NCI-H345 treated with DMSO at 0.1 percent for 48 hours (cell line): ENCODE results near the gene GSS.

Source experiments
- DNase-seq: peaks from one replicate; lab custom pipeline; 2025; ENCODE audit not compliant: unreplicated experiment; lab: John Stamatoyannopoulos, UW

Gene GSS

GRCh38 chr20:34993941-34994508 lies 38.4 kb upstream of the GSS start:
- no peak for DNase-seq

DNA sequence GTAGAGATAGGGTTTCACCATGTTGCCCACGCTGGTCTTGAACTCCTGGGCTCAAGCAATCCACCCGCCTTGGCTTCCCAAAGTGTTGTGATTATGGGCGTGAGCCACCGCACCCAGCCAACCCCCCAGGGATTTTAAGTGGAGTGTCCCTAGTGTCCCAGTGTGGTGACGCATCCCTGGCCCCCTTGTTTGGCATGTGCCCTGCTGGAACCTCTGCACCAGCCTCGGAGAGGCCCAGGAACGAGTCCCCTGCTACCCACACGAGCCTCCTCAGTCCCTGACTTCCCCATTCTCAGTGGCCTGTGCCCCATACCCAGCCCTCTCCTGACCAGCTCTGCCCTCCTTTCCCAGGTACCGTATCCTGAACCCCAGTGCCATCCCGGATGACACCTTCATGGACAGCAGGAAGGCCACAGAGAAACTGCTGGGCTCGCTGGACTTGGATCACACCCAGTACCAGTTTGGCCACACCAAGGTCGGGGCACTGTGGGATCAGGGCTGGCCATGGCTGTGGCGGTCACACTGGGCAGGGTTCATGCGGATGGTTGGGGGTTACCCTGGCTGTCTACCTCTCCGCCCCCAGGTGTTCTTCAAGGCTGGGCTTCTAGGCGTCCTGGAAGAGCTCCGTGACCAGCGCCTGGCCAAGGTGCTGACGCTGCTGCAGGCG lies 37.3 kb upstream of the GSS start:
- DNase-seq = no peak

DNA sequence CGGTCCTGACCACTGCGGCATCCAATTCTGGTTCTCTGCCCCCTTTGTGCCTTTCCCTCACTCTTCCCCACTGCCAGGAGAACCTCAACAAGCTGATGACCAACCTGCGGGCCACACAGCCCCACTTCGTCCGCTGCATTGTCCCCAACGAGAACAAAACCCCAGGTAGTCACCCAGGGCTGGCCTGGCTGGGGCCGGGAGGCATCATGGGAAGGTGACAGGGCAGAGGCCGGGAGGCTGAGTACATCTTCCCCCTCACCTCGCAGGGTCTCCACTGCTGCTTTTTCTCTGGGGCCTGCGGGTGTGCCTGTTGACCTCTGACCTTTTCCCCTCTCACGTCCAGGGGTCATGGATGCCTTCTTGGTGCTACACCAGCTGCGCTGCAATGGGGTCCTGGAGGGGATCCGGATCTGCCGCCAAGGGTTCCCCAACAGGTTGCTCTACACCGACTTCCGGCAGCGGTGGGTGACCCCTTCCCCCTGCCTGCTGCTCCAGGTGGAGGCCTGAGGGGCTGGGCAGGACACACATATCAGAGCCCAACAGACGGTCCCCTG lies 35.1 kb upstream of the GSS start:
- DNase-seq = no peak

DNA sequence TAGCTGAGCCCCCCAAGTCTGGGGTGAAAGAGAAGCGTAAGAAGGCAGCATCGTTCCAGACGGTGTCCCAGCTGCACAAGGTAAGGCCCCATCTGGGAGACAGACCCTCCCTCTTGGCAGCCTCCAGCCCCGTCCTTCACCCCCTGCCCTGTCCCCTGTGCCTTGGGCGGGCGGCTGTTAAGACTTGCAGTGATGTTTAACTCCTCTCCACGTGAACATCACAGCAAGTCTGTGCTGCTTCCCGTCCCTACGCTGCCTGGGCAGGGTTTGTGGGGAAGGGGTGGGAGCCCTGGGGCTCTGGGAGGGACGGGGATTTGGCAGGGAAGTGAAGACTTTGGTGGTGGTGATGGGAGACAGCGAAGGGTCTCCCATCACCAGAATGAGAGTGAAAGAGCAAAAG lies 34.6 kb upstream of the GSS start:
- DNase-seq = no peak

DNA sequence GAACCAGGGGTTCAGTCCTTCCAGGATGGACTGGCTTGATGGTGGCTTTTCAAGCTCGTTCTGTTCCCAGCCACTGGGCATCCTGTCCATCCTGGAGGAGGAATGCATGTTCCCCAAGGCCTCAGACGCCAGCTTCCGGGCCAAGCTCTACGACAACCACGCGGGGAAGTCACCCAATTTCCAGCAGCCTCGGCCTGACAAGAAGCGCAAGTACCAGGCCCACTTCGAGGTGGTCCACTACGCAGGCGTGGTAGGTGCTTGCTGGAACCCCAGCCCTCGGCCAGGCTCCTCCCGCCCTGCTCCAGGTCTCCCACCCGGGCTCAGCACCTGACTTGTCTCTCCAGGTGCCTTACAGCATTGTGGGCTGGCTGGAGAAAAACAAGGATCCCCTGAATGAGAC lies 34.1 kb upstream of the GSS start:
- no peak for DNase-seq

DNA sequence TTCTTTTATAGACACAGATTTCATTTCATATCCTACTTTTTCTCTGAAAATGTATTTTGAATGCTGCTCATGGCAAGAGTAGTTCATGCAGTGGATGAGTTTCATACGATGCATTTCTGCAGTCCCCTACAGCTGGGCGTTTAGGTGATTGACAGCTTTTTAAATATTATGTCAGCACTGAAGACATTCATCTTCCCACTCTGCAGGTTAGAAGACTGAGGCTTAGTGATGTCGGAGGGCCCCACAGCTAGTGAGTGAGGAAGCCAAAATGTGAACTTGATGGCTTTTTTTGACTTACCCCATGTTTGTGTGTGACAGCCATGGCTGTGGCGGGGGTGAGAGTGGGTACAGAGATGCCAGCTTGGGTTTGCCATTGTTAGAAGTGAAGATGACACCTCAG lies 33.5 kb upstream of the GSS start:
- DNase-seq = no peak

- no peak for DNase-seq
Measured at GRCh38 chr20:34988191-34988540, 32.6 kb upstream of the GSS start.

GRCh38 chr20:34987288-34988190 lies 31.9 kb upstream of the GSS start:
- DNase-seq = no peak

GRCh38 chr20:34986311-34987287 lies 31.0 kb upstream of the GSS start:
- DNase-seq = no peak

- DNase-seq = no peak
Measured at GRCh38 chr20:34985461-34986310, 30.1 kb upstream of the GSS start.

- no peak for DNase-seq
Measured at GRCh38 chr20:34984756-34985261, 29.2 kb upstream of the GSS start.

GRCh38 chr20:34983995-34984735 lies 28.6 kb upstream of the GSS start:
- no peak for DNase-seq

GRCh38 chr20:34983089-34983820 lies 27.6 kb upstream of the GSS start:
- DNase-seq = no peak

- DNase-seq = no peak
Measured at GRCh38 chr20:34982270-34983088, 26.9 kb upstream of the GSS start.

- no peak for DNase-seq
Measured at GRCh38 chr20:34980543-34981233, 25.1 kb upstream of the GSS start.

DNA sequence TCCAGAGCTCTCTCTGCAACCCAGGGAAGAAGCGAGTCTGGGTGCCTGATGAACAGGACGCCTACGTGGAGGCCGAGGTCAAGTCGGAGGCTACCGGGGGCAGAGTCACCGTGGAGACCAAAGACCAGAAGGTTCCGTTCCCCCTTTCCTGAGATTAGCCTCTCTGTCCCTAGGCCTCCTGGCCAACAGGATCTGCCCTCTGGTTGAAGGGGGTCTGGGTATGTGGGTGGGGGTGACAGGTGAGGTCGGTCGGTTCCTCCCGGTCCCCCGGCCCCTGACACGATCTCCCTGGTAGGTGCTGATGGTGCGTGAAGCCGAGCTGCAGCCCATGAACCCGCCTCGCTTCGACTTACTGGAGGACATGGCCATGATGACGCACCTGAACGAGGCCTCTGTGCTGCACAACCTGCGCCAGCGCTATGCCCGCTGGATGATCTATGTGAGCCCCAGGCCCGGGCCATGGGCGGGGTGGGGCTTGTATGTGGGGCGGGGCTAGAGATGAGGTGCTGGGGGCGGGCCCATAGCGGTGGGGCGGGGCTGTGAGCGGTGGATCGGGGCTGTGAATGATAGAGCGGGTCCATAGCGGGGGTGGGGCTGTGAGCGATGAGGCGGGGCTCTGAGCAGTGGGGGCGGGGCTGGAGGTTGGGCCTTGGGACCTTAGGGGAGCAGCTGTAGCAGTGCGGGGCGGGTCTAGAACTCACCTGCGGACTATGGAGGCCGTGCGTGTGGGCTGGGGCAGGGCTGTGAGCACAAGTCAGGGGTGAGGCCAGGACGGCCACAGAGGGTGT lies 24.0 kb upstream of the GSS start:
- no peak for DNase-seq
